LoVo (cell line): ENCODE data around the gene CPNE7.

Source experiments
- DNase-seq: peaks from one replicate; pipeline ENCODE4 v3.0.0-alpha.2; 2016; ENCODE audit warnings: low spot score

The CPNE7 gene

GRCh38 chr16:89575247-89576152, at the start of gene CPNE7:
Gene CPNE7, plus strand, starts transcription at chr16:89575758. Its CDS starts 140 bp downstream, at chr16:89575898.
- DNase-seq = peak; percentile 54

GRCh38 chr16:89529097-89529496, 46.5 kb upstream of the CPNE7 start:
- DNase-seq = no peak

GRCh38 chr16:89530401-89531381, 44.9 kb upstream of the CPNE7 start:
- no peak for DNase-seq

- DNase-seq = no peak
Measured at GRCh38 chr16:89531821-89532526, 43.6 kb upstream of the CPNE7 start.

GRCh38 chr16:89534252-89534756, 41.3 kb upstream of the CPNE7 start:
- no peak for DNase-seq

GRCh38 chr16:89536371-89536770, 39.2 kb upstream of the CPNE7 start:
- DNase-seq = no peak

GRCh38 chr16:89536886-89537548, 38.5 kb upstream of the CPNE7 start:
- no peak for DNase-seq

DNA sequence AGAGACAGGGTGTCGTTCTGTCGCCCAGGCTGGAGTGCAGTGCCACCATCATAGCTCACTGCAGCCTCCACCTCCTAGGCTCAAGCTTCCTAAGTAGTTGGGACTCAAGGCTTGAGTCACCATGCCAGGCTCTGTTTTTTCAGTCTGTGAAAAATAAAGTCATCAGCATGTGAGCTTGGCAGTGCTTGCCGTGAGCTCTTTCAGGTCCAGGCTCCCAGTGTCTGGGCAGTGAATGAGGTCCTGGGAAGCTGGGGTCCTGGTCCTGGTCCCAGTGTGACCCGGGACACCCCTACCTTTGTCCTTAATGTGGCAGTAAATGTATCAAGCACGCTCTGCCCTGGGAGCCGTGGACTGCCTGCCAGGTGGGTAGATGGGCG, 38.0 kb upstream of the CPNE7 start:
- no peak for DNase-seq

DNA sequence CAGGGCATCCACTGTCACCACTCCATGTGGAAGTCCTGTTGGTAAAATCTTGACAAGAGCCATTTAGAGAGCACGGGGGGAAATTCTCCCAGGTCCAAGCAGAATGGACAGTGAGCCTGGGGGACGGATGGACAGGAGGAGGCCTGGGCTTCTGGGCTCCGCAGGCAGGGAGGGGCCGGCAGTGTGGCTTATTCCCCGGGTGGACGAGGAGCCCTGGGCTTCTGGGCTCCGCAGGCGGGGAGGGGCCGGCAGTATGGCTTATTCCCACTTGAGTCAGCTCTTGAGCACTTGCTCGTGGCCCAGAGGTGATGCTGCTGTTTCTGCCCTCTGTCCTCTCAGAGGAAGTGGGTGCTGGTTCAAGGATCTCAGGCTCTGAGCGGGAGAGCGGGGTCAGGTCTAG, 37.3 kb upstream of the CPNE7 start:
- no peak for DNase-seq

DNA sequence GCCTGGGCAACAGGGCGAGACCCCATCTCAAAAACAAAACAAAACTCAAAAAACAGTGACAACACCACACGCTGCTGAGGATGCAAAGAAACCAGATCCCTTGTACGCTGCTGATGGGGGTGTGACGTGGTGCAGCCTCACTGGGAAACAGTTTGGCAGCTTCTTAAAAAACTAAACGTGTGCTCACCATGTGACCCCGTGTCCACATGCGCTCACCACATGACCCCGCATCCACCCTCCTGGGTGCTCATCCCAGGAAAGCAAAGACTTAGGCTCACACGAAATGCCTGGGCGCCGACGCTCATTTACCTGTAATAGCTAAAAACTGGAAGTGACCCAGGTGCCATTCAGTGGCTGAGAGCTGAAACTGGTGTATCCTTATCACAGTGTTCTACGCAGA, 35.0 kb upstream of the CPNE7 start:
- DNase-seq = no peak

GRCh38 chr16:89541792-89542191, 33.8 kb upstream of the CPNE7 start:
- DNase-seq = no peak

DNA sequence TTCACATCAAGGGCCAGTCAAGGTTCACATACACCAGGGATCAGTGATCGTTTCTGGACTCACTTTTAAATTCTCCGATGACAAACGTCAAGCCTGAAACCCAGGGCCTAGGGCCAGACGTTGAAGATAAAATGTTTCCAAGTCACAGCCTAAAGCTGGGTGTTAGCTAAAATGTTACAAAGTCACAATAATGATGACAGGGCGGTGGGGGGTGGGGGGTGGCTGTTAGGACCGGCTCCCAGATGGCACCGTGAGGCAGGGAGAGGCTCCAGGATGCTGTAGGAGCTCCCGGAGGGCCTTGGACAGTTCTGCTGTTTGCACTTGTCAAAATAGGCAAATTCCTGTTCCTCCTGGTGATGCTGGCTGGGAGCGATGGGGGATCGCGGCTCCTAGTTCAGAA, 31.4 kb upstream of the CPNE7 start:
- DNase-seq = no peak

DNA sequence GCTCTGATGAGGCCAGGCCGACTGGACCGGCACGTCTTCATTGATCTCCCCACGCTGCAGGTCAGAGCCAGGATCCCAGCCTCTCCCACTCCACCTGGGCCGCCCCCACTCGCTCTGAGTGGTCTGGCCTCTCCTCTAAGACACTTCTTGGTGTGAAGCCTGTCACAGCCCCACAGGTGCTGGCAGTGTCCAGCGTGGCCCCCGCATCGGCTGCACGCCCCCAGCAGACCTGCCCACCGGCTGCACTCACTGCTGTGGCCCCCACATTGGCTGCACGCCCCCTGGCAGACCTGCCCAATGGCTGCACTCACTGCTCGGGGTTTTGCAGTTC, 30.9 kb upstream of the CPNE7 start:
- DNase-seq = no peak

DNA sequence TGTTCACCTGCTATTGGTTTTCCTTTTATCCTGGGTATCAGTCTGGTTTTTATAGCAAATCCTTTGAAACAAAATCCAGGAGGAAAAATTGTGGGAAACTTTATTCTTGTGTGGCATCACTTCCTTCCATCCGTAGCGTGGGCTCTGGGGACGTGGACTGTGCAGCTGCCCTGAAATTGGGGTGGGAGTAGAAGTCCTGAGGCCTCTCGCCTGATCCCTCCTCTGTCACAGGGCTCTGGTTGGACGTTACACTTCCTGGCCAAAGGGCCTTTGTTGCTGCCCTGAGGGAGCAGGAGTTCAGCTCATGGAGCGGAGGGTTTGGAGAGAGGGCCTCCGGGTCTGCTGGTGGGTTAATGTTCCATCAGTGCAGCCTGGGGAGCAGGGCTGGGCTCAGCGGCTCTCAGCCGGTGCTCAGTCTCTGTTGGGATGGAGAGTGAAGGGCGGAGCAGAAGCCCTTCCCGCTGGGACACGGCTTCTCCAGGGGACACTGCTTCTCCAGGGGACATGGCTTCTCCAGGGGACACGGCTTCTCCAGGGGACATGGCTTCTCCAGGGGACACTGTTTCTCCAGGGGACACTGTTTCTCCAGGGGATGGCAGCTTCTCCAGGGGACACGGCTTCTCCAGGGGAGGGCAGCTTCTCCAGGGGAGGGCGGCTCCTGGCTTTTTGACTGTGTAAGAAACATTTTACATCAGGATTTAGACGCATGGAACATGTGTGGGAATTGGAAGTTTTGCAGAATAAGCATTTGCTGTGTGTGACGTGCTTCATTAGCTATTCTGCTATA, 30.3 kb upstream of the CPNE7 start:
- DNase-seq = no peak

- no peak for DNase-seq
Measured at GRCh38 chr16:89545831-89546574, 29.6 kb upstream of the CPNE7 start.

- DNase-seq = no peak
Measured at GRCh38 chr16:89546781-89547180, 28.8 kb upstream of the CPNE7 start.

DNA sequence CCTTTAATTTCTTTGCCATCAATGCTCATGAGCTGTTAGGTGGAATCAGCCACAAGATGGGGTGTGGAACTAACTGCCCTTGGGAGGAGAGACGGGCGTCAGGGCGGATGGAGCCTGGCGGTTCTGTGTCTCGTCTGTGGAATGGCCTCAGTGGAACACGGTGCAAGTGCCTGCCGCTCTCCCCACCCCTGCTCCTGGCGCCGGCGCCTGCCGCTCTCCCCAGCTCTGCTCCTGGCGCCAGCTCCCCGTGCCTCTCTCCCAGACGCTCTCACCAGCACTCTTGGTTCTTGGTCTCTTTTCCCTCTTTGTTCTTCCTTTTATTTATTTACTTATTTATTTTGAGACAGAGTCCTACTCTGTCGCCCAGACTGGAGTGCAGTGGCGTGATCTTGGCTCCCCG, 28.3 kb upstream of the CPNE7 start:
- DNase-seq = no peak

GRCh38 chr16:89547860-89548259, 27.7 kb upstream of the CPNE7 start:
- no peak for DNase-seq

- DNase-seq = no peak
Measured at GRCh38 chr16:89548344-89549006, 27.1 kb upstream of the CPNE7 start.
